HG03571 (cell line): ENCODE measurements around the gene JAGN1.
"Not testable (repeated sequence)": the region's sequence is repeated elsewhere in the genome, so short reads cannot be mapped to it uniquely, and the experiment has no call there.

Experiments
- ATAC-seq: cut with Tn5 transposase; IDR thresholded peaks from one replicate; pipeline ENCODE4 v1.9.1; 2021; ENCODE audit not compliant: unreplicated experiment

The JAGN1 gene

GRCh38 chr3:9890249-9891071, at the start of gene JAGN1:
Gene JAGN1, plus strand, starts transcription at chr3:9890610. Its CDS starts 113 bp downstream, at chr3:9890723.
- ATAC-seq: peak; percentile 67

- ATAC-seq: no peak
Measured at GRCh38 chr3:9841015-9841414, 49.4 kb upstream of the JAGN1 start.

GRCh38 chr3:9843715-9844438, 46.5 kb upstream of the JAGN1 start, which contains the start of gene RPUSD3:
Gene RPUSD3, minus strand, starts transcription at chr3:9844008. Its CDS starts 18 bp downstream, at chr3:9843990.
- peak; percentile 97 for ATAC-seq

DNA sequence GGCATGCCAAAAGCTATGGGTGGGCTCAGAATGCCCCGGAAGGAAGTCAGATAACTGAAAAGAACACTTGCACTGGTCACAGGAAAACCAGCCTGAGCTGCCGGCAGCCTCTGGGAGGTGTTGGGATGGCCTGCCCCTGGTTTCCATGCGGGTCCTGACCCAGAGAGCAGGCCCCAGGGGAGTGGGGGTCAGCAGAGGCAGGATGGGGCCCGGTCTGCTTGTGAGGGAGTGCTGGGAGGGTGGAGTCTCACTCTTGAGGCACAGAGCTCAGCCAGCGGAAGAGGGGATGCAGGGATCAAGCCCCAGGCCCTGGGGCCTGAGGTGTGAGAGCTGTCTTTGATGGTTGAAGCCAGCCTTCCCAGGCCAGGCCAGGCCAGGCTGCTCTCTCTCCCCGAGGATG, 44.2 kb upstream of the JAGN1 start:
- no peak for ATAC-seq

- ATAC-seq: no peak
Measured at GRCh38 chr3:9846931-9847488, 43.4 kb upstream of the JAGN1 start.

DNA sequence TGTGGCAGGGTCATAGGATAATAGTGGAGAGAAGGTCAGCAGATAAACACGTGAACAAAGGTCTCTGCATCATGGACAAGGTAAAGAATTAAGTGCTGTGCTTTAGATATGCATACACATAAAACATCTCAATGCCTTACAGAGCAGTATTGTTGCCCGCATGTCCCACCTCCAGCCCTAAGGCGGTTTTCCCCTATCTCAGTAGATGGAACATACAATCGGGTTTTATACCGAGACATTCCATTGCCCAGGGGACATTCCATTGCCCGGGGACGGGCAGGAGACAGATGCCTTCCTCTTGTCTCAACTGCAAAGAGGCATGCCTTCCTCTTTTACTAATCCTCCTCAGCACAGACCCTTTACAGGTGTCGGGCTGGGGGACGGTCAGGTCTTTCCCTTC, 42.5 kb upstream of the JAGN1 start:
- ATAC-seq: not testable (repeated sequence)

DNA sequence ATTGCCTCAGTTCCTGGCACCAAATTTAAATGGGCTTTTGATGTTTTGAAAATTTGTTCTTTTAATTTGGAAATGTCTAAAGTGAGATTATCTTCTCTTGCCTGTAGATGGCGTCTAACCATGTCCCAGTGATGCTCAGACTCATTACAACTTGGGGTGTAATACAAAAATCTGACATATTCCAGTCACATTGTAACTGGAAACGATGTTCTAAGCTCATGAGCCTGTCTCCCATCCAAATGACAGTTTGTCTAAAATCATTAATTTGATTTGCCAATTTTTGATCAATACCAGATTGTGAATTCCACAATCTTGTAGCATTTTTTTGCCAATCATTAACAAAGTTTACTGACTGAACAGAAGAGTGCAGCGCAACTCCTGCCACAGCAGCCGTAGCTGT, 41.5 kb upstream of the JAGN1 start:
- not testable (repeated sequence) for ATAC-seq

GRCh38 chr3:9851383-9851782, 39.0 kb upstream of the JAGN1 start:
- ATAC-seq: not testable (repeated sequence)

DNA sequence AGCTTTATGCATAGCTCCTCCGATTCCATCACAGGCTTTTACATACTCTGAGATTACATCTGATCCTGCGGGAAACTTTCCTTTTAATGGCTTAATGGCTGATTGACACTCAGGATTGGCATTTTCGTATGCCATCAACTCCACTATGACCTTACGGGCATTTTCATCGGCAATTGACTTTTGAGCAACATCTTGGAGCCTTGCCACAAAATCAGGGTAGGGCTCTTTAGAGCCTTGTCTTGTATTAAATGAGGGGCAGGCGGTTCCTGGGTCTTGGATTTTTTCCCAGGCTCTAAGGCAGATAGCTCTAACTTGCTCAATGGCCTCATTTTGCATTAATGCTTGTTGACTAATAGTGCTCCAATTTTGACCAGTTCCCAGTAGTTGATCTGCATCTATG, 38.5 kb upstream of the JAGN1 start:
- ATAC-seq: not testable (repeated sequence)

GRCh38 chr3:9852528-9852927, 37.9 kb upstream of the JAGN1 start:
- ATAC-seq: no peak

GRCh38 chr3:9854291-9854940, 36.0 kb upstream of the JAGN1 start:
- not testable (repeated sequence) for ATAC-seq

DNA sequence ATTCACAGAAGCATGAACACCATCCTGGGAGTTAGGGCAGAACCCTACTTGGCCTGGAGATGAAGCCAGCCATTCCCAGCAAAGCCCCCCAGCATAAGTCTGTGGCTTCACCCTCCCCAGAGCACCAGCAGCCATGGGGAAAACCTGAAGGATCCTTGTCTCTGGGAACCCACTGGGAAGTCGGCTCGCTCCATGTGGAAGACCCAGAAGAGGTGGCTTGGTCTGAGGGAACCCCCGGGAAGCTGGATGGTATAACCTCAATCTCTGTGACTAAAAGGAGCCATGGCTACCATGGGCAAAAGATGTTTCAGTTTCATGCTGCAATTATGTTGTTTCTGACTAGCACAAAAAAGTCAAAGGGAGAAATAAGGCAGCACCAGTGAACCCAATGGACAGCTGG, 34.8 kb upstream of the JAGN1 start:
- no peak for ATAC-seq

DNA sequence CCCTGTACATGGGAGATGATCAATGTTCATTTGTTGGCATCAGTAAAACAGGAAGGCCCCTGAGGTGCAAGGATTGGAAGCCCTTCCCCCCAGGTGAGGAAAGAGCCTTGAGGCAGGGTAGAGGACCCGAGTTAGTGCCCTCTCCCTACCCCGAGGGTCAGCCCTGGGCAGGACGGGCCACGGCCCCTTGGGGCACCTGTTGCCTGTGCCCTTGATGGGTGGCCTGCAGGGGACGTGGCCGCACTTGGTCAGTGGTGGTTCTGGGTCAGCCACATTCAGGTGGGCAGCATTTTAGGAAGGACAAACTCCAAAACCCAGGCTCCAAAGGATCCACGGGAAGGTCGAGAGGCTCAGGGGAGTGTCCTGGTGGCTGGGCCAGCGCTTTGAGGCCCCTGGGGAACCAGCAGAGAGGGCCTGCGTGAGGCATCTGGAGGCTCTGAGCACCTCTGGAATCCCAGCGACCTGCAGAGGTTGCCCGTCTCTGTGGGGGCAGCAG, 30.8 kb upstream of the JAGN1 start:
- ATAC-seq: no peak

DNA sequence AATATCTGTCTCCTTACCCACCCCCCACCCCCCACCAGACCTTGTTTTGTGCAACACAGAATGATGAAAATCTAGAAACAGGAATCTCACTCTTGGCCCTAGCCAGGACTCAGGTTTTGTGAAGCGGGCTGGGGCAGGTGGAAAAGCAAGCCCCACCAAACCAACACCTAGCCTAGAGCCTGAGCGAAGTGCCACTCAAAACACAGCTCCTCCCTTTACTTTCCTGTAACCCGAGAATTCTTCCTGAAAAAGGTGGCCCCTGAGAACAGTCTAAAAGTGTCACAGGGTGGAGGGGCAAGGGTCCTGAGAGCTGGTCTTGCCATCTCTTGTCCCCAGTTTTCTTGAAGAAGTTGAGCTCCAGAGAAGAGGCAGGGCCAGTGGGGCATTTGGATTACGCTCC, 29.2 kb upstream of the JAGN1 start:
- ATAC-seq: no peak

- ATAC-seq: no peak
Measured at GRCh38 chr3:9861626-9862130, 28.7 kb upstream of the JAGN1 start.

DNA sequence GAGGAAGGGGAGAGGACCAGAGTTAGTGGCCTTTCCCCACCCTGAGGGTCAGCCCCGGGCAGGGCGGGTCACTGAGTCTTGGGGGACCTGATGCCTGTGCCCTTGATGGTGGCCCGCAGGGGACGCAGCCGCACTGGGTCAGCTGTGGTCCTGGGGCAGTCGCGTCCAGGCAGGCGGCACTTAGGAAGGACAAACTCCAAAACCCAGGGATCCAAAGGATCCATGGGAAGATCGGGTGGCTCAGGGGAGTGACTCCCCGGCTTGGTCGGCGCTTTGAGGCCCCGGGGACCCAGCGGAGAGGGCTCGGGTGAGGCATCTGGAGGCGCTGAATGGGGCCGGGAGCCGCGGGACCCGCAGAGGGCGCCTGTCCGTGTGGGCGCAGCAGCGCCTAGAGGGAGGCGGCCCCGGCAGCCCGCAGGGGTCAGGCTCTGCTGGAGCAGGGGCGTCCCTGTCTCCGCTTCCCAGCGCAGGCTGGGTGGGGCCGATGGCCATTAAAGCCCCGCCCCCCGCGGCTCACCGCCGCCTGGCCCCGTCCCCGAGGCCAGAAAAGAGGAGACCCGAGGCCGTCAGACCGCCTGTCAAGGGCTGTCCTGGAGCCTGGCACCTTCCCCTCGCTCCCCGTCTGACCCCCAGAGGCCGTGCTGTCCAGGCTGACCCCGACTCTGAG, 27.9 kb upstream of the JAGN1 start:
- no peak for ATAC-seq

DNA sequence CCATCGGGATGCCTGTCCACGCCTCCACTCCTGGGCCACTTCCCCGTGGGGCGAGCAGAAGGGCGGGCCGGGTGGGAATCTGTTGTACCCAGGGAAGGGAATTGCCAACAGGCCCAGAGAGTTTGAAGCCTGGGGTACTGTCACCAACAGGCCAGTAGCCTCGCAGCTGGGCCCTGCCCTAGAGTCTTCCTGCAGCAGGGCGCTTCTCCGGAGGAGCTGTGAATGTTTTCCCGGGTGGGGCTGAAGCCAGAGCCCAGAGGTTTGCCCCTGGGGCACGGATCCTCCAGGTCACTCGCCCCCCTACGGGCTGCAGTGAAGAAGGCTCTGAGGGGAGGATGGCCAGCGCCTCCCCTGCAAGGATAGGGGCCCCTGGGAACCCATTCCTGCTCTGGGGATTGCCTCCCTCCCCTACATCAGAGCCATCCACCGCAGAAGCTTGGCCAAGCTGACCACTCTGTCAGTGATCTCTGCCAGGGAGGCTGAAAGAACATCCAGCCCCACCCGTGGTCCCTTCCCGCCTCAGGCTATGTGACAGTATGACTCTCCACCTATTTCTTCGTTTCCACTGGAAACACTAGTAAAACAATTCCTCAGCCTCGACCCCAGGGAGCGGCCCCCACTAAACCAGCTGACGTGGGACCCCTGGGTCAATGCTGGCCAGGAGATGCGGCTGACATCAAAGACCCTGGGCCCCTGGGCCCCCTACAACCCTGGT, 27.2 kb upstream of the JAGN1 start:
- ATAC-seq: no peak

- ATAC-seq: no peak
Measured at GRCh38 chr3:9864200-9864927, 26.0 kb upstream of the JAGN1 start.

DNA sequence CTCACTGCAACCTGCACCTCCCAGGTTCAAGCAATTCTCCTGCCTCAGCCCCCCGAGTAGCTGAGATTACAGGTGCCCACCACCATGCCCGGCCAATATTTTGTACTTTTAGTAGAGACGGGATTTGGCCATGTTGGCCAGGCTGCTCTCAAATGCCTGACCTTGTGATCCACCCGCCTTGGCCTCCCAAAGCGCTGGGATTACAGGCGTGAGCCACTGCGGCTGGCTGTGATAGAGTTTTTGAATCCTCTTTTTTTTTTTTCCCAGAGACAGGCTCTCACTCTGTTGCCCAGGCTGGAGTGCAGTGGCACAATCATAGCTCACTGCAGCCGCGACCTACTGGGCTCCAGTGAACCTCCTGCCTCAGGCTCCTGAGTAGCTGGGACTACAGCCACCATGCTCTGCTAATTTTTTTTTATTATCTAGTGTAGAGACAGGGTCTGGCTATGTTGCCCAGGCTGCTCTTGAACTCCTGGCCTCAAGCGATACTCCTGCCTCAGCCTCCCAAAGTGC, 25.2 kb upstream of the JAGN1 start:
- not testable (repeated sequence) for ATAC-seq
